Right kidney (tissue), 1 donor: ENCODE results near the gene AP1AR.

ENCODE experiments used
- DNase-seq: peaks from one replicate; pipeline ENCODE4 v3.0.0-alpha.2; 2016

The AP1AR gene

GRCh38 chr4:112311516-112311915 is 79.9 kb downstream of the AP1AR start:
- DNase-seq = no peak

- DNase-seq = no peak
Observed at GRCh38 chr4:112312610-112313239, 81.1 kb downstream of the AP1AR start.

GRCh38 chr4:112315446-112315845 is 83.9 kb downstream of the AP1AR start:
- no peak for DNase-seq

- no peak for DNase-seq
Observed at GRCh38 chr4:112316360-112316759, 84.8 kb downstream of the AP1AR start.

GRCh38 chr4:112318239-112319142 is 86.9 kb downstream of the AP1AR start:
- no peak for DNase-seq
